CD8-positive, alpha-beta memory T cell (primary cell): ENCODE data around the gene ALDH1A2. TPM values are rescaled to one million over a fixed set of nuclear protein-coding genes. Genes with fewer than 3 reads are reported as not detected.
"Not testable (repeated sequence)": the region's sequence is repeated elsewhere in the genome, so short reads cannot be mapped to it uniquely, and the experiment has no call there.

ENCODE experiments used
- CTCF ChIA-PET: fragments of 350-600 bp; sonication (Branson Sonifier 250); formaldehyde crosslinking; loops from one replicate; lab custom pipeline; 2021; ENCODE audit warnings: antibody characterized with exemption; lab: Charles Lee
- POLR2A ChIA-PET: fragments of 350-600 bp; sonication (Branson Sonifier 250); formaldehyde crosslinking; loops from one replicate; lab custom pipeline; 2021; ENCODE audit warnings: antibody characterized with exemption; lab: Charles Lee
- DNase-seq, 5 donors: peaks; one replicate each; pipeline versions ENCODE4 v3.0.0 to v3.0.0-alpha.2; 2020 to 2022; ENCODE audit warnings: mixed read lengths in 1 of 5
- H3K27ac ChIP-seq: one replicate; pipeline ENCODE4 v1.7.0; 2013; ENCODE audit warnings: low read depth, mild to moderate bottlenecking, low read length, moderate library complexity
- H3K27me3 ChIP-seq: 2 replicates; pipeline ENCODE4 v1.7.0; 2013; ENCODE audit warnings: low read length, mild to moderate bottlenecking; ENCODE audit not compliant: insufficient read depth, poor library complexity, severe bottlenecking
- H3K36me3 ChIP-seq: 2 replicates; pipeline ENCODE4 v1.7.0; 2013; ENCODE audit warnings: mild to moderate bottlenecking, low read length, moderate library complexity; ENCODE audit not compliant: insufficient read depth
- H3K4me1 ChIP-seq: 2 replicates; pipeline ENCODE4 v1.7.0; 2013; ENCODE audit warnings: mild to moderate bottlenecking, low read length, moderate library complexity; ENCODE audit not compliant: insufficient read depth
- H3K4me3 ChIP-seq: 2 replicates; pipeline ENCODE4 v1.7.0; 2013; ENCODE audit warnings: mild to moderate bottlenecking, low read length
- H3K9me3 ChIP-seq: 2 replicates; pipeline ENCODE4 v1.7.0; 2013; ENCODE audit warnings: mild to moderate bottlenecking, low read length
- H3K27ac Mint-ChIP-seq, 8 donors: one replicate each; pipeline ENCODE4 v1.8.0; 2020 to 2021; ENCODE audit warnings: mixed read lengths in 8 of 8, mild to moderate bottlenecking in 6 of 8, inconsistent platforms in 3 of 8, moderate library complexity in 3 of 8
- H3K27me3 Mint-ChIP-seq, 2 donors: one replicate each; pipeline ENCODE4 v1.8.0; 2020 to 2021; ENCODE audit warnings: mixed read lengths in 2 of 2, mild to moderate bottlenecking in 1 of 2, moderate library complexity in 1 of 2
- H3K36me3 Mint-ChIP-seq, 3 donors: one replicate each; pipeline ENCODE4 v1.8.0; 2020 to 2021; ENCODE audit warnings: mixed read lengths in 3 of 3, inconsistent platforms in 1 of 3, mild to moderate bottlenecking in 1 of 3
- H3K4me1 Mint-ChIP-seq, 3 donors: one replicate each; pipeline ENCODE4 v1.8.0; 2020 to 2021; ENCODE audit warnings: mixed read lengths in 3 of 3, inconsistent platforms in 1 of 3, mild to moderate bottlenecking in 1 of 3
- H3K4me3 Mint-ChIP-seq, 7 donors: one replicate each; pipeline ENCODE4 v1.8.0; 2020 to 2021; ENCODE audit warnings: mixed read lengths in 7 of 7, mild to moderate bottlenecking in 6 of 7, moderate library complexity in 4 of 7, inconsistent platforms in 2 of 7
- H3K9me3 Mint-ChIP-seq, 5 donors: one replicate each; pipeline ENCODE4 v1.8.0; 2020 to 2022; ENCODE audit warnings: mixed read lengths in 5 of 5, mild to moderate bottlenecking in 3 of 5, moderate library complexity in 2 of 5, inconsistent platforms in 1 of 5
- polyA plus RNA-seq: library from polyadenylated mRNA; unstranded; fragments of 300-500 nt; fragmentation: Illumina TruSeq; gene quantifications from one replicate; pipeline ENCODE4 v1.2.3, GENCODE V29; 2021
- total RNA-seq, 2 experiments: library from RNA; stranded (reverse); gene quantifications; one replicate each; pipeline ENCODE4 v1.2.3, GENCODE V29; 2021

The ALDH1A2 gene
- total and polyA plus RNA-seq, 3 experiments from 2014 or later = 0.33 TPM; not detected in 2

GRCh38 chr15:58045376-58045775 is 20.1 kb downstream of the ALDH1A2 start:
- H3K4me3 Mint-ChIP-seq, POLR2A ChIA-PET, CTCF ChIA-PET: not testable (repeated sequence)

GRCh38 chr15:58044551-58044950 is 21.0 kb downstream of the ALDH1A2 start:
- peaks cover 27 to 60% of the 10 kb centered on the region in 2 donors for H3K27me3 Mint-ChIP-seq
- H3K27ac ChIP-seq = no peak overlapping the region
- peaks cover 0 to 3% (median 0%) of the 10 kb centered on the region in 5 donors for H3K9me3 Mint-ChIP-seq
- H3K4me3 ChIP-seq = no peak overlapping the region
- no peaks in the 10 kb centered on the region for H3K9me3 ChIP-seq
- no peaks in the 10 kb centered on the region for H3K4me1 ChIP-seq
- no peaks in the 10 kb centered on the region for H3K4me1 Mint-ChIP-seq
- H3K4me3 Mint-ChIP-seq = no peak overlapping the region
- H3K36me3 Mint-ChIP-seq = no peaks in the 10 kb centered on the region
- no peak overlapping the region for H3K27ac Mint-ChIP-seq
- ChIA-PET POLR2A (no interaction called here), CTCF (no interaction called here)
- no peak for DNase-seq
- no peaks in the 10 kb centered on the region for H3K36me3 ChIP-seq
- peaks cover 1% of the 10 kb centered on the region for H3K27me3 ChIP-seq

More at GRCh38 chr15:58045376-58045775, 20.1 kb downstream of the ALDH1A2 start:
- not testable (repeated sequence) for H3K27me3 ChIP-seq, H3K9me3 Mint-ChIP-seq, H3K4me1 ChIP-seq, H3K4me1 Mint-ChIP-seq, H3K4me3 ChIP-seq, H3K27ac Mint-ChIP-seq, H3K9me3 ChIP-seq, DNase-seq, H3K36me3 Mint-ChIP-seq, H3K27ac ChIP-seq, H3K36me3 ChIP-seq
- H3K27me3 Mint-ChIP-seq = peaks cover 27 to 58% of the 10 kb centered on the region in 2 donors

- H3K27ac ChIP-seq = no peak overlapping the region
- H3K4me3 ChIP-seq = no peak overlapping the region
- Mint-ChIP-seq H3K4me1 (no peaks in the 10 kb centered on the region), H3K4me3 (no peak overlapping the region), H3K9me3 (peaks cover 0 to 3% (median 0%) of the 10 kb centered on the region in 5 donors), H3K36me3 (no peaks in the 10 kb centered on the region), H3K27ac (no peak overlapping the region), H3K27me3 (peaks cover 24 to 56% of the 10 kb centered on the region in 2 donors)
- H3K36me3 ChIP-seq = no peaks in the 10 kb centered on the region
- no peaks in the 10 kb centered on the region for H3K9me3 ChIP-seq
- DNase-seq = peak in 1 of 5 donors; percentile 17
- ChIA-PET CTCF (no interaction called here), POLR2A (no interaction called here)
- no peaks in the 10 kb centered on the region for H3K4me1 ChIP-seq
- H3K27me3 ChIP-seq = no peaks in the 10 kb centered on the region
Observed at GRCh38 chr15:58043192-58043903, 22.2 kb downstream of the ALDH1A2 start.

GRCh38 chr15:58042006-58042405 is 23.5 kb downstream of the ALDH1A2 start:
- Histone ChIP-seq H3K9me3 (no peaks in the 10 kb centered on the region), H3K27ac (no peak overlapping the region), H3K27me3 (no peaks in the 10 kb centered on the region), H3K4me1 (no peaks in the 10 kb centered on the region), H3K4me3 (no peak overlapping the region), H3K36me3 (no peaks in the 10 kb centered on the region)
- Mint-ChIP-seq H3K9me3 (peaks cover 0 to 3% (median 0%) of the 10 kb centered on the region in 5 donors), H3K4me3 (no peak overlapping the region), H3K36me3 (no peaks in the 10 kb centered on the region), H3K4me1 (no peaks in the 10 kb centered on the region), H3K27me3 (peaks cover 26 to 63% of the 10 kb centered on the region in 2 donors), H3K27ac (no peak overlapping the region)
- POLR2A ChIA-PET = no interaction called here
- DNase-seq = no peak
- CTCF ChIA-PET = no interaction called here

- ChIA-PET POLR2A (no interaction called here), CTCF (no interaction called here)
- no peak overlapping the region for H3K4me3 Mint-ChIP-seq
- Histone ChIP-seq H3K9me3 (no peaks in the 10 kb centered on the region), H3K27ac (no peak overlapping the region), H3K4me1 (no peaks in the 10 kb centered on the region), H3K4me3 (no peak overlapping the region), H3K27me3 (no peaks in the 10 kb centered on the region), H3K36me3 (no peaks in the 10 kb centered on the region)
- no peaks in the 10 kb centered on the region for H3K36me3 Mint-ChIP-seq
- H3K27ac Mint-ChIP-seq = no peak overlapping the region
- peaks cover 0 to 3% (median 0%) of the 10 kb centered on the region in 5 donors for H3K9me3 Mint-ChIP-seq
- peaks cover 17 to 64% of the 10 kb centered on the region in 2 donors for H3K27me3 Mint-ChIP-seq
- no peaks in the 10 kb centered on the region for H3K4me1 Mint-ChIP-seq
- DNase-seq = no peak
Observed at GRCh38 chr15:58040150-58040549, 25.4 kb downstream of the ALDH1A2 start.

GRCh38 chr15:58039079-58040035 is 26.2 kb downstream of the ALDH1A2 start:
- no peaks in the 10 kb centered on the region for H3K36me3 ChIP-seq

GRCh38 chr15:58038426-58039078 is 27.0 kb downstream of the ALDH1A2 start:
- POLR2A ChIA-PET = no interaction called here
- no peaks in the 10 kb centered on the region for H3K4me1 Mint-ChIP-seq
- CTCF ChIA-PET = no interaction called here

More at GRCh38 chr15:58039079-58040035, 26.2 kb downstream of the ALDH1A2 start:
- Histone ChIP-seq H3K27me3 (no peaks in the 10 kb centered on the region), H3K4me1 (no peaks in the 10 kb centered on the region), H3K27ac (no peak overlapping the region), H3K9me3 (no peaks in the 10 kb centered on the region), H3K4me3 (no peak overlapping the region)
- peak overlapping the region in 1 of 8 donors; percentile 34 for H3K27ac Mint-ChIP-seq
- H3K4me3 Mint-ChIP-seq = no peak overlapping the region
- H3K9me3 Mint-ChIP-seq = no peaks in the 10 kb centered on the region
- ChIA-PET CTCF (no interaction called here), POLR2A (no interaction called here)
- no peak for DNase-seq
- H3K27me3 Mint-ChIP-seq = peaks cover 12 to 63% of the 10 kb centered on the region in 2 donors
- H3K36me3 Mint-ChIP-seq = no peaks in the 10 kb centered on the region
- no peaks in the 10 kb centered on the region for H3K4me1 Mint-ChIP-seq

More at GRCh38 chr15:58038426-58039078, 27.0 kb downstream of the ALDH1A2 start:
- Mint-ChIP-seq H3K27me3 (peaks cover 10 to 55% of the 10 kb centered on the region in 2 donors), H3K4me3 (no peak overlapping the region), H3K27ac (no peak overlapping the region), H3K9me3 (no peaks in the 10 kb centered on the region), H3K36me3 (no peaks in the 10 kb centered on the region)
- Histone ChIP-seq H3K27ac (no peak overlapping the region), H3K27me3 (no peaks in the 10 kb centered on the region), H3K4me3 (no peak overlapping the region), H3K9me3 (no peaks in the 10 kb centered on the region), H3K4me1 (no peaks in the 10 kb centered on the region), H3K36me3 (no peaks in the 10 kb centered on the region)
- no peak for DNase-seq
